NCI-H146 treated with DMSO at 0.1 percent for 48 hours (cell line): ENCODE measurements around the gene NFATC3.

Experiments
- DNase-seq: peaks from one replicate; lab custom pipeline; 2025; ENCODE audit not compliant: unreplicated experiment; lab: John Stamatoyannopoulos, UW

Gene NFATC3

GRCh38 chr16:68179855-68180254, 94.7 kb downstream of the NFATC3 start:
- DNase-seq = no peak

- DNase-seq = no peak
These were observed 97.9 kb downstream of the NFATC3 start for GRCh38 chr16:68183046-68183445.

GRCh38 chr16:68186877-68187276, 101.7 kb downstream of the NFATC3 start:
- DNase-seq = no peak

GRCh38 chr16:68187505-68187904, 102.3 kb downstream of the NFATC3 start:
- no peak for DNase-seq

- no peak for DNase-seq
These were observed 103.0 kb downstream of the NFATC3 start for GRCh38 chr16:68188170-68188569.

GRCh38 chr16:68190081-68190480, 104.9 kb downstream of the NFATC3 start:
- DNase-seq = no peak

- no peak for DNase-seq
These were observed 105.8 kb downstream of the NFATC3 start for GRCh38 chr16:68190736-68191510.

- DNase-seq = no peak
These were observed 109.1 kb downstream of the NFATC3 start for GRCh38 chr16:68194251-68194650.

- no peak for DNase-seq
These were observed 112.1 kb downstream of the NFATC3 start for GRCh38 chr16:68197250-68197649.

GRCh38 chr16:68200088-68200783, 115.1 kb downstream of the NFATC3 start:
- no peak for DNase-seq

- no peak for DNase-seq
These were observed 116.9 kb downstream of the NFATC3 start for GRCh38 chr16:68202091-68202519.

- DNase-seq = no peak
These were observed 121.1 kb downstream of the NFATC3 start for GRCh38 chr16:68206245-68206644.

- DNase-seq = no peak
These were observed 129.6 kb downstream of the NFATC3 start for GRCh38 chr16:68214726-68215125.

GRCh38 chr16:68215302-68215701, 130.1 kb downstream of the NFATC3 start:
- no peak for DNase-seq

GRCh38 chr16:68216240-68216639, 131.1 kb downstream of the NFATC3 start:
- no peak for DNase-seq

GRCh38 chr16:68217506-68217905, 132.3 kb downstream of the NFATC3 start:
- DNase-seq = no peak

- no peak for DNase-seq
These were observed 134.7 kb downstream of the NFATC3 start for GRCh38 chr16:68219725-68220351.

- DNase-seq = no peak
These were observed 137.9 kb downstream of the NFATC3 start for GRCh38 chr16:68223072-68223471.

- DNase-seq = no peak
These were observed 140.9 kb downstream of the NFATC3 start for GRCh38 chr16:68226116-68226515.

GRCh38 chr16:68227183-68227793, 142.1 kb downstream of the NFATC3 start:
- DNase-seq = no peak

GRCh38 chr16:68227850-68228553, 142.8 kb downstream of the NFATC3 start:
- DNase-seq = no peak
